ENCODE data around the gene VEZT.

- TF ChIP-seq CTCF (conservative IDR thresholded peaks at IDR 0.05) (no peak), ZFX (IDR thresholded peaks at IDR 0.05) (no peak)
Observed at GRCh38 chr12:95269892-95270291, 52.3 kb downstream of the VEZT start.

Data from C4-2B (cell line).